Measurements from ENCODE around the gene FMO3.

DNA sequence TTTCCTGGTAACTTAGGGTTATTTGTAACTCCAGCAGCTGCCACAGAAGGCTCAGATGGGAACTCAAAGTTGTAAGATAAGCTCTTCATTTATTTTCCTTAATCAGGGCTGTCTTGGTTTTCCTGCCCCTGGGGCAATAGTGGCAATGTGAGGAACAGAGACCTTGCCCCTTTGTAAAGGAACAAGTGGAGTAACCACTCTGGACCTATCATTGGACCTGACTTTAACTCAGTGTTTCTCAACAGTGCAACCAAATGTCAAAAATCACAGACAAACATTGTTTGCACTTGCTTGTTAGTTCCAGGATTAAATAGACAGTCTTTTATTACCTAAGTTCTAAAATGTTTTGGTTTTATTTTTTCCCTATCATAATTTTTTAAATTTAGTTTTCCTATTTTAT, 2.8 kb upstream of the FMO3 start:
- TF ChIP-seq, protein P1, sequence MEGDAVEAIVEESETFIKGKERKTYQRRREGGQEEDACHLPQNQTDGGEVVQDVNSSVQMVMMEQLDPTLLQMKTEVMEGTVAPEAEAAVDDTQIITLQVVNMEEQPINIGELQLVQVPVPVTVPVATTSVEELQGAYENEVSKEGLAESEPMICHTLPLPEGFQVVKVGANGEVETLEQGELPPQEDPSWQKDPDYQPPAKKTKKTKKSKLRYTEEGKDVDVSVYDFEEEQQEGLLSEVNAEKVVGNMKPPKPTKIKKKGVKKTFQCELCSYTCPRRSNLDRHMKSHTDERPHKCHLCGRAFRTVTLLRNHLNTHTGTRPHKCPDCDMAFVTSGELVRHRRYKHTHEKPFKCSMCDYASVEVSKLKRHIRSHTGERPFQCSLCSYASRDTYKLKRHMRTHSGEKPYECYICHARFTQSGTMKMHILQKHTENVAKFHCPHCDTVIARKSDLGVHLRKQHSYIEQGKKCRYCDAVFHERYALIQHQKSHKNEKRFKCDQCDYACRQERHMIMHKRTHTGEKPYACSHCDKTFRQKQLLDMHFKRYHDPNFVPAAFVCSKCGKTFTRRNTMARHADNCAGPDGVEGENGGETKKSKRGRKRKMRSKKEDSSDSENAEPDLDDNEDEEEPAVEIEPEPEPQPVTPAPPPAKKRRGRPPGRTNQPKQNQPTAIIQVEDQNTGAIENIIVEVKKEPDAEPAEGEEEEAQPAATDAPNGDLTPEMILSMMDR (IDR thresholded peaks at IDR 0.05; ENCODE audit: insufficient read depth, low read depth, low read length), result no peak
- TF ChIP-seq EZH2 (IDR thresholded peaks at IDR 0.05; ENCODE audit: insufficient read depth, low read length), result no peak
